A172 (cell line): ENCODE measurements around the gene PPP2R5E. TPM values are rescaled to one million over a fixed set of nuclear protein-coding genes. Genes with fewer than 3 reads are reported as not detected.

Source experiments
- DNase-seq: peaks from one replicate; pipeline ENCODE4 v3.0.0-alpha.2; 2015; ENCODE audit warnings: low spot score
- total RNA-seq: library from RNA; depleted of rRNA; stranded (reverse); fragments of >200 nt; shearing (Covaris generic); gene quantifications from 2 replicates; pipeline ENCODE4 v1.2.3, GENCODE V29; 2014

Gene PPP2R5E
- total RNA-seq, 1 experiment from 2014 or later, result 12.6 TPM

GRCh38 chr14:63432888-63433552, 110.2 kb downstream of the PPP2R5E start:
- no peak for DNase-seq

GRCh38 chr14:63432228-63432627, 110.9 kb downstream of the PPP2R5E start:
- no peak for DNase-seq

- no peak for DNase-seq
These were observed 111.7 kb downstream of the PPP2R5E start for GRCh38 chr14:63431466-63431865.

GRCh38 chr14:63428486-63428885, 114.7 kb downstream of the PPP2R5E start:
- no peak for DNase-seq

- no peak for DNase-seq
These were observed 116.3 kb downstream of the PPP2R5E start for GRCh38 chr14:63426838-63427352.

GRCh38 chr14:63423889-63424288, 119.3 kb downstream of the PPP2R5E start:
- DNase-seq, result no peak

GRCh38 chr14:63423381-63423780, 119.8 kb downstream of the PPP2R5E start:
- DNase-seq, result no peak

GRCh38 chr14:63421919-63422318, 121.3 kb downstream of the PPP2R5E start:
- no peak for DNase-seq

- DNase-seq, result no peak
These were observed 122.0 kb downstream of the PPP2R5E start for GRCh38 chr14:63421226-63421625.

- no peak for DNase-seq
These were observed 125.2 kb downstream of the PPP2R5E start for GRCh38 chr14:63418020-63418419.

GRCh38 chr14:63413009-63413408, 130.2 kb downstream of the PPP2R5E start:
- DNase-seq, result no peak

GRCh38 chr14:63406333-63406732, 136.8 kb downstream of the PPP2R5E start:
- DNase-seq, result no peak

GRCh38 chr14:63405715-63406114, 137.5 kb downstream of the PPP2R5E start:
- no peak for DNase-seq

GRCh38 chr14:63404906-63405305, 138.3 kb downstream of the PPP2R5E start:
- no peak for DNase-seq

GRCh38 chr14:63401646-63402045, 141.5 kb downstream of the PPP2R5E start:
- DNase-seq, result no peak

GRCh38 chr14:63398952-63399351, 144.2 kb downstream of the PPP2R5E start:
- DNase-seq, result no peak

- no peak for DNase-seq
These were observed 148.3 kb downstream of the PPP2R5E start for GRCh38 chr14:63394841-63395240.

GRCh38 chr14:63394432-63394831, 148.7 kb downstream of the PPP2R5E start:
- DNase-seq, result no peak

- DNase-seq, result no peak
These were observed 150.2 kb downstream of the PPP2R5E start for GRCh38 chr14:63393012-63393411.

GRCh38 chr14:63392236-63392635, 150.9 kb downstream of the PPP2R5E start:
- DNase-seq, result no peak

- DNase-seq, result peak; percentile 14
These were observed 154.3 kb downstream of the PPP2R5E start for GRCh38 chr14:63388766-63389431.

- DNase-seq, result no peak
These were observed 155.5 kb downstream of the PPP2R5E start for GRCh38 chr14:63387711-63388110.

GRCh38 chr14:63383776-63384367, 159.3 kb downstream of the PPP2R5E start:
- no peak for DNase-seq
